Measurements from ENCODE around the gene ADAMTS17.

DNA sequence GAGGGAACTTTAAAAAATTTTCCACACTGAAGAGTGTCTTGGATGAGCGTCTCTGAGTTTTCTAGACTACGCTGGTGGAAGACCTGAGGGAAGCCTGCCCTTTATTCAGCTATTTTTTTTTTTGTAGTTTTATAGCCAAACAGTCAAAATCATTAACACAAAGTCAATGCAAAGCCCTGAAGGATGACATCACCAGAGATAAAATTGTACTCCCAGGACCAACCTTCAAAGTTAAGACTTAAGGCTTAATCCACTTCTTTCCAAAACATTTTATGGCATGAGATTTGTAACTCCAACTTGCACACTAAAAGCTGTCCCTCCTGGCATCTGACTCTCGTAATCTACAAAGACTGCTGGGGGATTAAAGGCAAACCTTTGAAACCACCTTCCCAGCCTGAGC is 345.1 kb downstream of the ADAMTS17 start:
- TF ChIP-seq, protein P1, sequence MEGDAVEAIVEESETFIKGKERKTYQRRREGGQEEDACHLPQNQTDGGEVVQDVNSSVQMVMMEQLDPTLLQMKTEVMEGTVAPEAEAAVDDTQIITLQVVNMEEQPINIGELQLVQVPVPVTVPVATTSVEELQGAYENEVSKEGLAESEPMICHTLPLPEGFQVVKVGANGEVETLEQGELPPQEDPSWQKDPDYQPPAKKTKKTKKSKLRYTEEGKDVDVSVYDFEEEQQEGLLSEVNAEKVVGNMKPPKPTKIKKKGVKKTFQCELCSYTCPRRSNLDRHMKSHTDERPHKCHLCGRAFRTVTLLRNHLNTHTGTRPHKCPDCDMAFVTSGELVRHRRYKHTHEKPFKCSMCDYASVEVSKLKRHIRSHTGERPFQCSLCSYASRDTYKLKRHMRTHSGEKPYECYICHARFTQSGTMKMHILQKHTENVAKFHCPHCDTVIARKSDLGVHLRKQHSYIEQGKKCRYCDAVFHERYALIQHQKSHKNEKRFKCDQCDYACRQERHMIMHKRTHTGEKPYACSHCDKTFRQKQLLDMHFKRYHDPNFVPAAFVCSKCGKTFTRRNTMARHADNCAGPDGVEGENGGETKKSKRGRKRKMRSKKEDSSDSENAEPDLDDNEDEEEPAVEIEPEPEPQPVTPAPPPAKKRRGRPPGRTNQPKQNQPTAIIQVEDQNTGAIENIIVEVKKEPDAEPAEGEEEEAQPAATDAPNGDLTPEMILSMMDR (IDR thresholded peaks at IDR 0.05 in 4 of 5, conservative IDR thresholded peaks at IDR 0.05 in 1 of 5): no peak
- TF ChIP-seq POLR2A (IDR thresholded peaks at IDR 0.05): no peak
